ENCODE results near the gene SLC2A9. TPM values are rescaled to one million over a fixed set of nuclear protein-coding genes. Genes with fewer than 3 reads are reported as not detected.

SLC2A9 gene
- total RNA-seq, 1 experiment from 2014 or later: 33.3 TPM

- CTCF ChIA-PET: interaction anchor here (0.6 to 1.1 kb wide), 2 partner anchors 170 to 218 kb away, joined by 3 read pairs; no protein-coding TSS in a partner anchor
- no TSS peak for BruUV-seq (replicated peaks)
- H3K36me3 Mint-ChIP-seq (ENCODE audit: insufficient read depth, unreplicated experiment): peaks cover 18% of the 10 kb centered on the region
Observed at GRCh38 chr4:9845791-9846493, 175.4 kb downstream of the SLC2A9 start.

GRCh38 chr4:9841072-9841471, 180.2 kb downstream of the SLC2A9 start:
- no peak overlapping the region for H3K4me3 Mint-ChIP-seq (ENCODE audit: unreplicated experiment)
- peaks cover 6% of the 10 kb centered on the region for H3K36me3 Mint-ChIP-seq (ENCODE audit: insufficient read depth, unreplicated experiment)
- H3K9me3 Mint-ChIP-seq (ENCODE audit: unreplicated experiment): peaks cover 22% of the 10 kb centered on the region
- no peak overlapping the region for H3K27ac Mint-ChIP-seq (ENCODE audit: low read depth, unreplicated experiment)
- intact Hi-C loops (cut with micrococcal nuclease): no loop called here
- TF ChIP-seq CTCF (IDR thresholded peaks at IDR 0.05; ENCODE audit: unreplicated experiment): no peak
- BruUV-seq (replicated peaks): no TSS peak
- ChIA-PET POLR2A (no interaction called here), CTCF (interaction anchor here (0.6 kb wide), 1 partner anchor 118 kb away, joined by 3 read pairs; no protein-coding TSS in a partner anchor)
- H3K4me1 Mint-ChIP-seq (ENCODE audit: insufficient read depth, unreplicated experiment): no peaks in the 10 kb centered on the region
- DNase-seq (ENCODE audit: unreplicated experiment): no peak
- H3K27me3 Mint-ChIP-seq (ENCODE audit: insufficient read depth, unreplicated experiment): no peaks in the 10 kb centered on the region

More at GRCh38 chr4:9845791-9846493, 175.4 kb downstream of the SLC2A9 start:
- intact Hi-C loops (cut with micrococcal nuclease): no loop called here
- POLR2A ChIA-PET: no interaction called here
- Mint-ChIP-seq H3K27ac (ENCODE audit: low read depth, unreplicated experiment) (no peak overlapping the region), H3K9me3 (ENCODE audit: unreplicated experiment) (peaks cover 8% of the 10 kb centered on the region), H3K4me3 (ENCODE audit: unreplicated experiment) (no peak overlapping the region), H3K27me3 (ENCODE audit: insufficient read depth, unreplicated experiment) (no peaks in the 10 kb centered on the region), H3K4me1 (ENCODE audit: insufficient read depth, unreplicated experiment) (no peaks in the 10 kb centered on the region)
- no peak for DNase-seq (ENCODE audit: unreplicated experiment)
- no peak for TF ChIP-seq CTCF (IDR thresholded peaks at IDR 0.05; ENCODE audit: unreplicated experiment)

GRCh38 chr4:9835430-9835829, 185.9 kb downstream of the SLC2A9 start:
- BruUV-seq (replicated peaks): no TSS peak
- Mint-ChIP-seq H3K9me3 (ENCODE audit: unreplicated experiment) (peaks cover 8% of the 10 kb centered on the region), H3K4me1 (ENCODE audit: insufficient read depth, unreplicated experiment) (no peaks in the 10 kb centered on the region), H3K27ac (ENCODE audit: low read depth, unreplicated experiment) (no peak overlapping the region), H3K27me3 (ENCODE audit: insufficient read depth, unreplicated experiment) (no peaks in the 10 kb centered on the region), H3K36me3 (ENCODE audit: insufficient read depth, unreplicated experiment) (peaks cover 18% of the 10 kb centered on the region), H3K4me3 (ENCODE audit: unreplicated experiment) (no peak overlapping the region)
- CTCF ChIA-PET: no interaction called here
- DNase-seq (ENCODE audit: unreplicated experiment): peak; percentile 30
- intact Hi-C loops (cut with micrococcal nuclease): no loop called here
- TF ChIP-seq CTCF (IDR thresholded peaks at IDR 0.05; ENCODE audit: unreplicated experiment): no peak
- POLR2A ChIA-PET: no interaction called here

GRCh38 chr4:9833421-9833820, 187.9 kb downstream of the SLC2A9 start:
- ChIA-PET CTCF (interaction anchor here (1.7 kb wide), 1 partner anchor 182 kb away, joined by 4 read pairs; no protein-coding TSS in a partner anchor), POLR2A (no interaction called here)
- DNase-seq (ENCODE audit: unreplicated experiment): no peak
- no peaks in the 10 kb centered on the region for H3K4me1 Mint-ChIP-seq (ENCODE audit: insufficient read depth, unreplicated experiment)
- intact Hi-C loops (cut with micrococcal nuclease): no loop called here
- TF ChIP-seq CTCF (IDR thresholded peaks at IDR 0.05; ENCODE audit: unreplicated experiment): no peak
- no peaks in the 10 kb centered on the region for H3K27me3 Mint-ChIP-seq (ENCODE audit: insufficient read depth, unreplicated experiment)
- H3K9me3 Mint-ChIP-seq (ENCODE audit: unreplicated experiment): no peaks in the 10 kb centered on the region
- H3K36me3 Mint-ChIP-seq (ENCODE audit: insufficient read depth, unreplicated experiment): peaks cover 22% of the 10 kb centered on the region
- H3K27ac Mint-ChIP-seq (ENCODE audit: low read depth, unreplicated experiment): no peak overlapping the region
- H3K4me3 Mint-ChIP-seq (ENCODE audit: unreplicated experiment): no peak overlapping the region
- no TSS peak for BruUV-seq (replicated peaks)

Measured in MCF 10A (cell line).